ENCODE data around the gene RAB3A.

DNA sequence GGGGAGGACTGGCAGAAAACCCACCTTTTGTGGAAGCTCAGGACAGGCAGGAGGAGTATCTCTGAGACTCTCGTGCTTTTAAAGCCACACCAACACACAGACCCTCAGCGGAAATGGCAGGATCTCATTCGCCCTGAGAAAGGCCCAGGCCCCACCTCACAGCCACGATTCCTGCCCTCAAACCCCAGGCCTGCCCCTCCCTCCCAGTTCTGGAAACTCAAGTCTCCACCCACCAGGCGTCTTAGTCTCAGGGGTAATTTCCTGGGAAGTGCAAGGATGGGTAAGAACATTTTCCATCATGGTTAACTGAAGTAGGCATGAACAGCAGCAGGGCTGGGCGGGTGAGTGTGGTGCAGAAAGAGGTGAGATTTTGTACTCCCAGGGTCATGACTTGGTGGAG, 30.4 kb upstream of the RAB3A start:
- TF ChIP-seq, protein P1, sequence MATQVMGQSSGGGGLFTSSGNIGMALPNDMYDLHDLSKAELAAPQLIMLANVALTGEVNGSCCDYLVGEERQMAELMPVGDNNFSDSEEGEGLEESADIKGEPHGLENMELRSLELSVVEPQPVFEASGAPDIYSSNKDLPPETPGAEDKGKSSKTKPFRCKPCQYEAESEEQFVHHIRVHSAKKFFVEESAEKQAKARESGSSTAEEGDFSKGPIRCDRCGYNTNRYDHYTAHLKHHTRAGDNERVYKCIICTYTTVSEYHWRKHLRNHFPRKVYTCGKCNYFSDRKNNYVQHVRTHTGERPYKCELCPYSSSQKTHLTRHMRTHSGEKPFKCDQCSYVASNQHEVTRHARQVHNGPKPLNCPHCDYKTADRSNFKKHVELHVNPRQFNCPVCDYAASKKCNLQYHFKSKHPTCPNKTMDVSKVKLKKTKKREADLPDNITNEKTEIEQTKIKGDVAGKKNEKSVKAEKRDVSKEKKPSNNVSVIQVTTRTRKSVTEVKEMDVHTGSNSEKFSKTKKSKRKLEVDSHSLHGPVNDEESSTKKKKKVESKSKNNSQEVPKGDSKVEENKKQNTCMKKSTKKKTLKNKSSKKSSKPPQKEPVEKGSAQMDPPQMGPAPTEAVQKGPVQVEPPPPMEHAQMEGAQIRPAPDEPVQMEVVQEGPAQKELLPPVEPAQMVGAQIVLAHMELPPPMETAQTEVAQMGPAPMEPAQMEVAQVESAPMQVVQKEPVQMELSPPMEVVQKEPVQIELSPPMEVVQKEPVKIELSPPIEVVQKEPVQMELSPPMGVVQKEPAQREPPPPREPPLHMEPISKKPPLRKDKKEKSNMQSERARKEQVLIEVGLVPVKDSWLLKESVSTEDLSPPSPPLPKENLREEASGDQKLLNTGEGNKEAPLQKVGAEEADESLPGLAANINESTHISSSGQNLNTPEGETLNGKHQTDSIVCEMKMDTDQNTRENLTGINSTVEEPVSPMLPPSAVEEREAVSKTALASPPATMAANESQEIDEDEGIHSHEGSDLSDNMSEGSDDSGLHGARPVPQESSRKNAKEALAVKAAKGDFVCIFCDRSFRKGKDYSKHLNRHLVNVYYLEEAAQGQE (IDR thresholded peaks at IDR 0.05; ENCODE audit: insufficient read depth in 1 of 2, low read depth in 2 of 2, low read length in 2 of 2) = no peak; a peak in 1 of 4 replicates
- TF ChIP-seq SIN3A (IDR thresholded peaks at IDR 0.05; ENCODE audit: borderline replicate concordance, insufficient read depth, low read length) (no peak), POLR2AphosphoS5 (IDR thresholded peaks at IDR 0.05; ENCODE audit: low read depth, low read length) (no peak), TAF1 (IDR thresholded peaks at IDR 0.05; ENCODE audit: borderline replicate concordance, insufficient read depth, low read length) (no peak), FOXP2 (optimal IDR thresholded peaks at IDR 0.05; ENCODE audit: borderline replicate concordance, extremely low read depth, extremely low read length, insufficient read depth) (no peak)

All from PFSK-1 (cell line).